ENCODE results near the gene UGT1A10. TPM values are rescaled to one million over a fixed set of nuclear protein-coding genes. Genes with fewer than 3 reads are reported as not detected.
"Not testable (repeated sequence)": the region's sequence is repeated elsewhere in the genome, so short reads cannot be mapped to it uniquely, and the experiment has no call there.

The UGT1A10 gene
- total and polyA plus RNA-seq, 8 donors, result not detected

DNA sequence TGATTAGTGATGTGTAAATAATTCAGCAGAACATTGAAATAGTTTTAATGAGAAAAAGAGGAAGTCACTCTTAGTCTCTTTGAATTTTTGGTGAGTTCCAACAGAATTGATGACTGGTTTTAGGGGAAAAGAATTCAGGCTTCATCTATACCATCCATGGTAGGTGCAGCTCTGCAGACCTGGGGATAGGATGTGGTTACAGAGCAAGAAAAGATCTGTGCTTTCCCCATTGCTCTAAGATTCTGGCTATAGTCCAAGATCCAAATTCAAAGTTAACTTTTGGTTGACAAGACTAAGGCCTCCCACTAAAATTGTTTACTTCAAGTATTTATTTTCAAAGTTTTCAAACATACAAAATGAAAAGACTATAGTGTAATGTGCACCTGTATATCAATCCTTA is 3.6 kb downstream of the UGT1A10 start:
- H3K4me1 ChIP-seq, result no peaks in the 10 kb centered on the region
- TF ChIP-seq, protein P1, sequence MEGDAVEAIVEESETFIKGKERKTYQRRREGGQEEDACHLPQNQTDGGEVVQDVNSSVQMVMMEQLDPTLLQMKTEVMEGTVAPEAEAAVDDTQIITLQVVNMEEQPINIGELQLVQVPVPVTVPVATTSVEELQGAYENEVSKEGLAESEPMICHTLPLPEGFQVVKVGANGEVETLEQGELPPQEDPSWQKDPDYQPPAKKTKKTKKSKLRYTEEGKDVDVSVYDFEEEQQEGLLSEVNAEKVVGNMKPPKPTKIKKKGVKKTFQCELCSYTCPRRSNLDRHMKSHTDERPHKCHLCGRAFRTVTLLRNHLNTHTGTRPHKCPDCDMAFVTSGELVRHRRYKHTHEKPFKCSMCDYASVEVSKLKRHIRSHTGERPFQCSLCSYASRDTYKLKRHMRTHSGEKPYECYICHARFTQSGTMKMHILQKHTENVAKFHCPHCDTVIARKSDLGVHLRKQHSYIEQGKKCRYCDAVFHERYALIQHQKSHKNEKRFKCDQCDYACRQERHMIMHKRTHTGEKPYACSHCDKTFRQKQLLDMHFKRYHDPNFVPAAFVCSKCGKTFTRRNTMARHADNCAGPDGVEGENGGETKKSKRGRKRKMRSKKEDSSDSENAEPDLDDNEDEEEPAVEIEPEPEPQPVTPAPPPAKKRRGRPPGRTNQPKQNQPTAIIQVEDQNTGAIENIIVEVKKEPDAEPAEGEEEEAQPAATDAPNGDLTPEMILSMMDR (IDR thresholded peaks at IDR 0.05), result no peak
- ATAC-seq, result no peak
- no peaks in the 10 kb centered on the region for H3K27me3 ChIP-seq
- intact Hi-C loops (cut with DNase I), result no loop called here
- H3K4me3 ChIP-seq, result no peak overlapping the region
- H3K36me3 ChIP-seq, result no peaks in the 10 kb centered on the region
- no peak for DNase-seq
- H3K9me3 ChIP-seq, result peaks cover 0 to 2% of the 10 kb centered on the region in 2 donors
- no peak overlapping the region for H3K27ac ChIP-seq

DNA sequence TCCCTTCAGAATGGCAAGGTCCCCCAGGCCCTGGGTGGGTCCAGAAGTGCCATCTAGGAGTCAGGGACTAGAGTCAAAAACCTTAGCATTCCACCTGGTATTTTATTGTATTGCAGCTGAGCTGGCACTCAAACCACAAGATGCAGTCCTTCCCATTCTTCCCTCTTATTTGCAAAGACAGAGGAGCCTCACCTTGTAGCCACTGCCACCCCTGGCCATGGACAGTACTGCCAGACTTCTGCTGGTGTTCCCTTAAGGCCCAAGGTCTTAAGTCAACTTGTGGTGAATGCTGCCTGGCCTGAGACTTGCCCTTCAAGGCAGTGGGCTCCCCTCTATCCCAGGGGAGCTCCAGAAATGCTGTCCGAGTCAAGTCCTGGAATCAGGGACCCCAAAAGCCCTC is 6.9 kb downstream of the UGT1A10 start:
- H3K4me1 ChIP-seq, result no peaks in the 10 kb centered on the region
- H3K4me3 ChIP-seq, result no peak overlapping the region
- H3K9me3 ChIP-seq, result peaks cover 0 to 18% of the 10 kb centered on the region in 2 donors
- no peaks in the 10 kb centered on the region for H3K27me3 ChIP-seq
- intact Hi-C loops (cut with DNase I), result no loop called here
- ATAC-seq (no peak), DNase-seq (no peak)
- no peak overlapping the region for H3K27ac ChIP-seq
- H3K36me3 ChIP-seq, result no peaks in the 10 kb centered on the region
- TF ChIP-seq, protein P1 (IDR thresholded peaks at IDR 0.05), result no peak

DNA sequence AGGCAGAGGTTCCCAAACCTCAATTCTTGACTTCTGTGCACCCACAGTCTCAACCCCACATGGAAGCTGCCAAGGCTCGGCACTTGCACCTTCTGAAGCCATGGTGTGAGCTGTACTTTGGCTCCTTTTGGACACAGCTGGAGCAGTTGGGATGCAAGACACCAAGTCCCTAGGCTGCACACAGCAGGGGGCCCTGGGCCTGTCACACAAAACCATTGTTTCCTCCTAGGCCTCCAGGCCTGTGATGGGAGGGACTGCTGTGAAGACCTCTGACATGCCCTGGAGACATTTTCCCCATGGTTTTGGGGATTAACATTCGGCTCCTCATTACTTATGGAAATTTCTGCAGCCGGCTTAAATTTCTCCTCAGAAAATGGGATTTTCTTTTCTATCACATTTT is 9.8 kb downstream of the UGT1A10 start:
- H3K36me3 ChIP-seq; DNase-seq; intact Hi-C loops (cut with DNase I); H3K27ac ChIP-seq; H3K4me3 ChIP-seq; H3K27me3 ChIP-seq; H3K4me1 ChIP-seq; ATAC-seq: not testable (repeated sequence)
- peaks cover 0 to 18% of the 10 kb centered on the region in 2 donors for H3K9me3 ChIP-seq

DNA sequence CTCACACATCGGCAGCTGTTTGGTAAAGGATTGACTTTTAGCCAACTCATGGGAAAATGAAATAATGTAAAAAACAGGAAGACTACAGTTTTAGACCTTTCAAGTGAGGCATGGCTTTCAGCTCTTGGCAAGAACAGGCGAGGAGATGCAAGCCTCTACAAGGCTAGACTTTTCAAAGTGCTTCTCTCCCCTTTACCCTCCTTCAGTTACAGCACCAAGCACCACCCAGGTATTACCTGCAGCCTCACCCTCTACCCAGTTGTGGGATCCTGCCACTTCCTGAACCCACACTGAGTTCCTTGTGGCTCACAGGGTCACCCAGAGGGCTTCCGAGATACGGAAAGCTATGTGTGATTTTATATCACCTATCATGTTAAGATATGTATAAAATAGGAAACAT is 14.7 kb downstream of the UGT1A10 start:
- Histone ChIP-seq H3K36me3 (no peaks in the 10 kb centered on the region), H3K4me1 (no peaks in the 10 kb centered on the region), H3K9me3 (peaks cover 0 to 11% of the 10 kb centered on the region in 2 donors), H3K4me3 (no peak overlapping the region), H3K27me3 (no peaks in the 10 kb centered on the region), H3K27ac (no peak overlapping the region)
- DNase-seq, result no peak
- TF ChIP-seq, protein P1 (IDR thresholded peaks at IDR 0.05), result no peak
- ATAC-seq, result no peak
- intact Hi-C loops (cut with DNase I), result no loop called here

DNA sequence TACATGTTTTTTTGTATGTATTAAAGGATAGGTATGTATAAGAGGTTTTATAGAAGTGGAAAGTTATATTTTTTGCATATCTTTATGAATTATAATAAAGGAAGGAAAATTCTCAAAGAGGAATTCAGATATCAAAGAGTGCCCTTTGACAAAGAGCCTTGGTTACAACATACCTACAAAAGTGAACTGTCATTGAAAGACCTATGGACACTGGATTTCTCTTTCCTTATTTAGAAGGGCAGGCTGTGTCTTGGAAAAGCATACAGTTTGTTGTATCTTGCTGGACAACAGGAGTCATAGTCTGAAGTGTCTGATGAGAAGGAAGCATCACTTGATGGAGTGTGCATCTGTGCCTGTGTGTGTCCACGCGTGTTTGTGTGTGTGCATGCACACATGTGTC is 15.2 kb downstream of the UGT1A10 start:
- intact Hi-C loops (cut with DNase I), result no loop called here
- no peaks in the 10 kb centered on the region for H3K36me3 ChIP-seq
- TF ChIP-seq, protein P1 (IDR thresholded peaks at IDR 0.05), result no peak

DNA sequence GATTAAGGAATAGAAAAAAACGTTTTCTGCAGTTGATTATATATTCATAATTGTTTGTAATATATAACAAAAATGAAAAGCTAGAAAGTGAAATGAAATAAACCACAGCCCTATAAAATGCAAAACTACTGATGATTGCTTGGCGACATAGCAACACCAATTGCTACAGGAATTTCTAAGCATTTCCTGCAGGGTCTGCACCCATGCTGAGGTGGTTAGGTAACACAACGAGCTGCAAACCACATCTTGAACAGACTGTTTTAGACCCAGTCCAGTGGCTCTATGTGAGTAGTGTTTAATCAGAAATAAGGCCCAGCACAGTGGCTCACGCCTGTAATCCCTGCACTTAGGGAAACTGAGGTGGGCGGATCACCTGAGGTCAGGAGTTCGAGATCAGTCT is 18.3 kb downstream of the UGT1A10 start:
- H3K4me3 ChIP-seq, result no peak overlapping the region
- intact Hi-C loops (cut with DNase I), result no loop called here
- TF ChIP-seq, protein P1 (IDR thresholded peaks at IDR 0.05), result no peak
- H3K27me3 ChIP-seq, result no peaks in the 10 kb centered on the region
- H3K27ac ChIP-seq, result no peak overlapping the region
- H3K9me3 ChIP-seq, result no peaks in the 10 kb centered on the region
- DNase-seq (no peak), ATAC-seq (no peak)
- no peaks in the 10 kb centered on the region for H3K4me1 ChIP-seq
- H3K36me3 ChIP-seq, result no peaks in the 10 kb centered on the region

More for the DNA sequence above, 15.2 kb downstream of the UGT1A10 start:
- Histone ChIP-seq H3K4me1 (no peaks in the 10 kb centered on the region), H3K4me3 (no peak overlapping the region), H3K27me3 (no peaks in the 10 kb centered on the region), H3K27ac (no peak overlapping the region), H3K9me3 (peaks cover 0 to 7% of the 10 kb centered on the region in 2 donors)
- ATAC-seq (no peak), DNase-seq (no peak)

Measured in left lung (tissue), 10 donors.